Neuronal stem cell (in vitro differentiated cells): ENCODE data around the gene DDX27.

Experiments
- DNase-seq: peaks from one replicate; pipeline ENCODE4 v3.0.0-alpha.2; 2013; ENCODE audit warnings: low spot score
- H2AFZ ChIP-seq: one replicate; pipeline ENCODE4 v1.6.1; 2013; ENCODE audit warnings: mild to moderate bottlenecking, low read length, inconsistent platforms
- H2AK5ac ChIP-seq: 2 replicates; pipeline ENCODE4 v1.6.1; 2013; ENCODE audit warnings: low read depth, mild to moderate bottlenecking, inconsistent platforms, low read length, moderate library complexity, mixed read lengths
- H2BK120ac ChIP-seq: 2 replicates; pipeline ENCODE4 v1.6.1; 2013; ENCODE audit warnings: low read depth, mild to moderate bottlenecking, inconsistent platforms, low read length, moderate library complexity, mixed read lengths
- H2BK12ac ChIP-seq: one replicate; pipeline ENCODE4 v1.6.1; 2013; ENCODE audit warnings: low read length, inconsistent platforms
- H2BK15ac ChIP-seq: 2 replicates; pipeline ENCODE4 v1.6.1; 2013; ENCODE audit warnings: mild to moderate bottlenecking, low read length, inconsistent platforms, mixed read lengths
- H2BK5ac ChIP-seq: one replicate; pipeline ENCODE4 v1.6.1; 2013; ENCODE audit warnings: inconsistent platforms, mild to moderate bottlenecking, low read length, moderate library complexity
- H3K14ac ChIP-seq: one replicate; pipeline ENCODE4 v1.6.1; 2013; ENCODE audit warnings: low read length, inconsistent platforms
- H3K18ac ChIP-seq: 2 replicates; pipeline ENCODE4 v1.6.1; 2013; ENCODE audit warnings: low read length, inconsistent platforms
- H3K23ac ChIP-seq: 2 replicates; pipeline ENCODE4 v1.6.1; 2013; ENCODE audit warnings: low read depth, mild to moderate bottlenecking, mixed read lengths, low read length, inconsistent platforms; ENCODE audit not compliant: poor library complexity
- H3K27ac ChIP-seq: replicated peaks from 3 replicates; pipeline ENCODE4 v1.5.1; 2013; ENCODE audit warnings: low read length, inconsistent platforms
- H3K27me3 ChIP-seq, 3 experiments: 2 replicates each; pipeline ENCODE4 v1.6.1; 2013; ENCODE audit warnings: low read length in 3 of 3, mild to moderate bottlenecking in 2 of 3, inconsistent platforms in 1 of 3, low read depth in 1 of 3, mixed read lengths in 1 of 3, moderate library complexity in 1 of 3; ENCODE audit not compliant: control insufficient read depth in 3 of 3, insufficient read depth in 3 of 3
- H3K36me3 ChIP-seq, 2 donors: replicated peaks in 1 of 2; 2 replicates each; pipeline ENCODE4 v1.6.1; 2013; ENCODE audit warnings: low read length in 2 of 2; ENCODE audit not compliant: control insufficient read depth in 2 of 2, insufficient read depth in 2 of 2
- H3K4ac ChIP-seq: 2 replicates; pipeline ENCODE4 v1.6.1; 2013; ENCODE audit warnings: inconsistent platforms, mild to moderate bottlenecking, low read length, moderate library complexity
- H3K4me1 ChIP-seq, 2 donors: 1 replicate in 1 of 2; 2 replicates in 1 of 2; pipeline ENCODE4 v1.6.1; 2013; ENCODE audit warnings: low read length in 2 of 2, low read depth in 1 of 2; ENCODE audit not compliant: control insufficient read depth in 2 of 2, insufficient read depth in 1 of 2
- H3K4me2 ChIP-seq: one replicate; pipeline ENCODE4 v1.6.1; 2013; ENCODE audit warnings: mild to moderate bottlenecking, low read length, inconsistent platforms; ENCODE audit not compliant: insufficient read depth, poor library complexity, severe bottlenecking
- H3K4me3 ChIP-seq, 2 donors: 2 replicates each; pipeline ENCODE4 v1.5.1; 2013; ENCODE audit warnings: low read length in 2 of 2, mild to moderate bottlenecking in 2 of 2, inconsistent platforms in 1 of 2, moderate library complexity in 1 of 2
- H3K79me1 ChIP-seq: one replicate; pipeline ENCODE4 v1.6.1; 2013; ENCODE audit warnings: low read depth, mild to moderate bottlenecking, inconsistent platforms, low read length, moderate library complexity
- H3K9ac ChIP-seq: one replicate; pipeline ENCODE4 v1.6.1; 2013; ENCODE audit warnings: mild to moderate bottlenecking, low read depth, low read length, inconsistent platforms; ENCODE audit not compliant: poor library complexity
- H3K9me3 ChIP-seq, 2 donors: replicated peaks in 1 of 2; 2 replicates each; pipeline versions ENCODE3 to v1.6.1; 2013; ENCODE audit warnings: low read length in 2 of 2, mild to moderate bottlenecking in 2 of 2, inconsistent platforms in 1 of 2, low read depth in 1 of 2, mixed read lengths in 1 of 2, moderate library complexity in 1 of 2; ENCODE audit not compliant: control insufficient read depth in 2 of 2, insufficient read depth in 1 of 2
- H4K8ac ChIP-seq: one replicate; pipeline ENCODE4 v1.6.1; 2013; ENCODE audit warnings: low read depth, mild to moderate bottlenecking, inconsistent platforms, low read length, moderate library complexity
- H4K91ac ChIP-seq: one replicate; pipeline ENCODE4 v1.6.1; 2013; ENCODE audit warnings: low read length, low read depth, mild to moderate bottlenecking, inconsistent platforms; ENCODE audit not compliant: poor library complexity
- WGBS, 2 donors: extraction: QIAGEN DNeasy Blood & Tissue Kit; methylation state at CpG; one replicate each; pipeline ENCODE4 v1.1.7; 2013; ENCODE audit warnings: missing lambda C conversion rate in 2 of 2, mixed read lengths in 1 of 2; ENCODE audit not compliant: insufficient read length in 2 of 2, insufficient replicate concordance in 1 of 2; ENCODE audit errors: extremely low coverage in 2 of 2; 5-methylcytosine and 5-hydroxymethylcytosine counted together

DDX27 gene

GRCh38 chr20:49171909-49172308 is 47.3 kb upstream of the DDX27 start:
- H2BK15ac ChIP-seq = no peak overlapping the region
- H2AK5ac ChIP-seq = no peak overlapping the region
- peaks cover 0 to 5% of the 10 kb centered on the region in 2 donors for H3K4me1 ChIP-seq
- H2BK5ac ChIP-seq = no peak overlapping the region
- H3K4me2 ChIP-seq = no peak overlapping the region
- H4K91ac ChIP-seq = no peak overlapping the region
- no peak overlapping the region for H3K4me3 ChIP-seq
- H3K27ac ChIP-seq = no peak overlapping the region
- no peak overlapping the region for H2AFZ ChIP-seq
- no peaks in the 10 kb centered on the region for H3K9me3 ChIP-seq
- peaks cover 2 to 42% of the 10 kb centered on the region in 2 donors for H3K36me3 ChIP-seq
- no peak for DNase-seq
- H3K18ac ChIP-seq = no peak overlapping the region
- no peak overlapping the region for H3K14ac ChIP-seq
- H3K23ac ChIP-seq = no peak overlapping the region
- peaks cover 2% of the 10 kb centered on the region for H3K79me1 ChIP-seq
- no peak overlapping the region for H3K4ac ChIP-seq
- no peak overlapping the region for H3K9ac ChIP-seq
- H3K27me3 ChIP-seq = no peaks in the 10 kb centered on the region
- no peak overlapping the region for H4K8ac ChIP-seq
- no peak overlapping the region for H2BK12ac ChIP-seq
- H2BK120ac ChIP-seq = no peak overlapping the region

- H3K4ac ChIP-seq = no peak overlapping the region
- no peak overlapping the region for H2BK120ac ChIP-seq
- WGBS, 2 donors = no CpG with 5 or more reads among the region's 1 CpG
- H2BK5ac ChIP-seq = no peak overlapping the region
- no peak overlapping the region for H3K9ac ChIP-seq
- H2BK15ac ChIP-seq = no peak overlapping the region
- peaks cover 0 to 5% of the 10 kb centered on the region in 2 donors for H3K4me1 ChIP-seq
- H2BK12ac ChIP-seq = no peak overlapping the region
- H2AFZ ChIP-seq = no peak overlapping the region
- H4K8ac ChIP-seq = no peak overlapping the region
- DNase-seq = no peak
- no peak overlapping the region for H3K23ac ChIP-seq
- no peaks in the 10 kb centered on the region for H3K9me3 ChIP-seq
- H3K14ac ChIP-seq = no peak overlapping the region
- no peak overlapping the region for H3K18ac ChIP-seq
- no peaks in the 10 kb centered on the region for H3K27me3 ChIP-seq
- H3K36me3 ChIP-seq = peaks cover 2 to 42% of the 10 kb centered on the region in 2 donors
- no peak overlapping the region for H3K4me3 ChIP-seq
- H3K4me2 ChIP-seq = no peak overlapping the region
- no peak overlapping the region for H2AK5ac ChIP-seq
- H3K27ac ChIP-seq = no peak overlapping the region
- H4K91ac ChIP-seq = no peak overlapping the region
- peaks cover 2% of the 10 kb centered on the region for H3K79me1 ChIP-seq
Observed at GRCh38 chr20:49172413-49172812, 46.8 kb upstream of the DDX27 start.

DNA sequence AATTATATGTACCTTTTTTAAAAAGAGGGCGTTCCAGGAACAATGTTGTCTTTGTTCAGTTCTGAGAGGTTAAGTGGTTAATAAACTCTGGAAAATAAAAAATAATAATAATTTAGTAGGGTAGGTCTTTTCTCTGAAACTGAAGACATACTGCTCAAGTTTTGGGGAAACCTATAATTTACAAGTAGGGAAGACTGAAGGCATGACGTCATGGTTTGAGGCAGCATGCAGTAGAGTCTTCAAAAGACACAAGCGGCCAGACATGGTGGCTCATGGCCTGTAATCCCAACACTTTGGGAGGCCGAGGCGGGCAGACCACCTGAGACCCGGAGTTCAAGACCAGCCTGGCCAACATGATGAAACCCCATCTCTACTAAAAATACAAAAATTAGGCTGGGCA is 45.0 kb upstream of the DDX27 start:
- Histone ChIP-seq H3K4me3 (no peak overlapping the region), H3K27ac (no peak overlapping the region), H3K23ac (no peak overlapping the region), H3K79me1 (peaks cover 2% of the 10 kb centered on the region), H3K9me3 (peaks cover 0 to 3% of the 10 kb centered on the region in 2 donors), H3K4ac (no peak overlapping the region), H4K91ac (no peak overlapping the region), H3K4me1 (no peaks in the 10 kb centered on the region), H3K18ac (no peak overlapping the region), H3K4me2 (no peak overlapping the region), H2AK5ac (no peak overlapping the region), H3K14ac (no peak overlapping the region), H2BK120ac (no peak overlapping the region), H3K36me3 (peaks cover 2 to 53% of the 10 kb centered on the region in 2 donors), H2BK15ac (no peak overlapping the region), H3K27me3 (no peaks in the 10 kb centered on the region), H2BK12ac (no peak overlapping the region), H2AFZ (no peak overlapping the region), H2BK5ac (no peak overlapping the region), H4K8ac (no peak overlapping the region), H3K9ac (no peak overlapping the region)
- no CpG with 5 or more reads among the region's 6 CpGs for WGBS, 2 donors
- DNase-seq = no peak

DNA sequence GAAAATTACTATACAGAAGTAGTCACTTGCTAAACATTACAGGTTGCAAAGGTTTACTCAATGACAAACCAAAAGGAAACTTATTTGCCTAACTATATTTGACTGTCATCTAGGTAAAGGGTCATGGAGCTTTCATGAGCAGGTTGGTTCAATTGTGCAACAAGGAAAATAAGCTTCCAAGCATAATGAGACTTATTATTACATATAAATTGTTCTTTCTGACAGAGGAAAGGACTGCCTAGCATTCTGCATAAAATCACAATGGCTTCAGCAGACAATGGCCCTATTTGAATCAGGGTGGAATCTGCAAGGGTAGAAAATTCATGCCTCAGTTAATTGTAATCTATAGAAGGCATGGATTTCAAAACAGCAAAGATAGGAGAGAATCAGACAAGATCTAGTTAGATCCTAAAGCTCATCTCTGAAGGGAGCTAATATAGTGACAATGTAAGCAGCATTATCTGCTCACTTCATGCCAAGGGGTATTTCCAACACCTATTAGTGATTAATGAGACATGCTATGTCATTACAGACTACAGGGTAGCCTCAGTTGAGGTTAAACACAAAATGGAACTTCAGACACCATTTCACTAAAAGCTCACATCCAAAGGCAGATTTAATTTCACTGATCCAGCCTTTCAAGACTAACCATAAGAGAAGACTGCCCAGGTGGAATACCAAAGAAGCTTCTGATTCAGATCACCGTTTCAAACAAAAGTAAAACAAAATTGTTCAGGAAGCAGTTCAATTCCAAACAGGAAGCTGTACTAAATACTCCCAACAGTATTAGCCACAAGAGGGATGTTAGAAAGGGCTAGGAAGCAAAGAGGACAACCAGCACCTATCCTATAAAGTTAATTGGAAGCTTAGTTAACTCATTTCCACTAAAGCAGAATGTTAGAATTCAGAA is 39.6 kb upstream of the DDX27 start:
- Histone ChIP-seq H3K4me3 (no peak overlapping the region), H2BK12ac (no peak overlapping the region), H2BK120ac (no peak overlapping the region), H3K36me3 (peaks cover 0 to 24% of the 10 kb centered on the region in 2 donors), H3K14ac (no peak overlapping the region), H3K23ac (no peak overlapping the region), H4K8ac (no peak overlapping the region), H3K27me3 (no peaks in the 10 kb centered on the region), H3K27ac (no peak overlapping the region), H2BK15ac (no peak overlapping the region), H2BK5ac (no peak overlapping the region), H3K9me3 (peaks cover 0 to 3% of the 10 kb centered on the region in 2 donors), H3K18ac (no peak overlapping the region), H4K91ac (no peak overlapping the region), H3K4me1 (no peaks in the 10 kb centered on the region), H2AFZ (no peak overlapping the region), H3K79me1 (peaks cover 2% of the 10 kb centered on the region), H3K4me2 (no peak overlapping the region), H3K9ac (no peak overlapping the region), H2AK5ac (no peak overlapping the region), H3K4ac (no peak overlapping the region)
- no CpG with 5 or more reads among the region's 1 CpG for WGBS, 2 donors
- no peak for DNase-seq
